DND-41 (cell line): ENCODE results near the gene TPM2.

ENCODE experiments used
- EZH2 ChIP-seq: IDR thresholded peaks from 3 replicates; pipeline ENCODE4 v1.6.1; 2012; ENCODE audit warnings: borderline replicate concordance, low read depth, mild to moderate bottlenecking, moderate library complexity, low read length, inconsistent platforms; ENCODE audit not compliant: severe bottlenecking
- TF ChIP-seq, protein P1 (sequence below): IDR thresholded peaks from 2 replicates; pipeline ENCODE4 v1.5.1; 2012; ENCODE audit warnings: borderline replicate concordance, low read length, moderate library complexity, mild to moderate bottlenecking; ENCODE audit not compliant: poor library complexity, severe bottlenecking; ENCODE audit errors: extremely low read depth

DNA sequence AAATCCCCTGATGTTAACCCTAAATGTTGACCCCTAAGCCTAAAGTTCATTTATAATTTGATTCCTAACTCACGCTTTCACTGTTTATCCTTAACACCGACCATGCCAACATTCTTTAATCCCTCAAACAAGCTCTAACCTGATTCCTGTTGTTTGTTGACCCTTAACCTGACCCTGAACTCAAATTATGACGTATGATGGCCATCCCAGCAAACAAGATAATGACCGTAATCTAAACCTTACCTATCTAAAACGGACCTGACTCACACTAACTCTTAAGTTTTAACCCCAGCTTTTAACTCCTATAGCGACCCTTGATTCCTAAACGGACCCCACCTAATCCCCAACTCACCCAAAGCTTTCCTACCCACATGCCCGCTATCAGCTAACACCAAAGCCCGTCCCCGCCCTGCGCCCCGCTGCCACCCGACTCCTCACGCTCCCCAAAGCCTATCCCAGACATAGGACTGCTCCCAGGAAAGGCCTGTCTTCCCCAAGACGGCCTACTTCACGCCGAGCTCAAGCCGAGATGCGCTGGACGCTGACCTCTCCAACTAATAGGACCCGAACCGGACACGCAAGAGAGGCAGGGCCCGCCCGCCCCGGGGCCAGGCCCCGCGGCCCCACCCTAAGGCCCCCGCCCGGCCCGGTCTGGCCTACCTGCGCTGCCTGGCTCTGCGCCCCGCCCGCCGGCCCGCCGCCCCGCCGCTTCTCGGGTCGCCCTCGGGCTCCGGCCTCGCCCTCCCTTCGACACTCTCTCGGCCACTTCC, 41.9 kb upstream of the TPM2 start:
- TF ChIP-seq, protein P1, sequence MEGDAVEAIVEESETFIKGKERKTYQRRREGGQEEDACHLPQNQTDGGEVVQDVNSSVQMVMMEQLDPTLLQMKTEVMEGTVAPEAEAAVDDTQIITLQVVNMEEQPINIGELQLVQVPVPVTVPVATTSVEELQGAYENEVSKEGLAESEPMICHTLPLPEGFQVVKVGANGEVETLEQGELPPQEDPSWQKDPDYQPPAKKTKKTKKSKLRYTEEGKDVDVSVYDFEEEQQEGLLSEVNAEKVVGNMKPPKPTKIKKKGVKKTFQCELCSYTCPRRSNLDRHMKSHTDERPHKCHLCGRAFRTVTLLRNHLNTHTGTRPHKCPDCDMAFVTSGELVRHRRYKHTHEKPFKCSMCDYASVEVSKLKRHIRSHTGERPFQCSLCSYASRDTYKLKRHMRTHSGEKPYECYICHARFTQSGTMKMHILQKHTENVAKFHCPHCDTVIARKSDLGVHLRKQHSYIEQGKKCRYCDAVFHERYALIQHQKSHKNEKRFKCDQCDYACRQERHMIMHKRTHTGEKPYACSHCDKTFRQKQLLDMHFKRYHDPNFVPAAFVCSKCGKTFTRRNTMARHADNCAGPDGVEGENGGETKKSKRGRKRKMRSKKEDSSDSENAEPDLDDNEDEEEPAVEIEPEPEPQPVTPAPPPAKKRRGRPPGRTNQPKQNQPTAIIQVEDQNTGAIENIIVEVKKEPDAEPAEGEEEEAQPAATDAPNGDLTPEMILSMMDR, result no peak
- no peak for TF ChIP-seq EZH2
